ENCODE data around the gene HBP1.

Gene HBP1

GRCh38 chr7:107157091-107157490 is 11.7 kb upstream of the HBP1 start:
- no peak for DNase-seq

GRCh38 chr7:107158028-107158427 is 10.8 kb upstream of the HBP1 start:
- no peak for DNase-seq

GRCh38 chr7:107160389-107160788 is 8.4 kb upstream of the HBP1 start:
- DNase-seq, result no peak

GRCh38 chr7:107161415-107161814 is 7.4 kb upstream of the HBP1 start:
- DNase-seq, result no peak

GRCh38 chr7:107162475-107162874 is 6.3 kb upstream of the HBP1 start:
- no peak for DNase-seq

GRCh38 chr7:107164092-107164491 is 4.7 kb upstream of the HBP1 start:
- no peak for DNase-seq

GRCh38 chr7:107165341-107165740 is 3.5 kb upstream of the HBP1 start:
- no peak for DNase-seq

- no peak for DNase-seq
These were observed 1.9 kb upstream of the HBP1 start for GRCh38 chr7:107166736-107167426.

GRCh38 chr7:107167483-107168232 is 1.1 kb upstream of the HBP1 start:
- peak; percentile 21 for DNase-seq

GRCh38 chr7:107169120-107170050 is 582 bp downstream of the HBP1 start:
- DNase-seq, result peak; percentile 74

GRCh38 chr7:107170051-107170915 is 1.5 kb downstream of the HBP1 start:
- DNase-seq, result no peak

- no peak for DNase-seq
These were observed 2.7 kb downstream of the HBP1 start for GRCh38 chr7:107171496-107171895.

GRCh38 chr7:107172276-107173032 is 3.7 kb downstream of the HBP1 start:
- no peak for DNase-seq

GRCh38 chr7:107173191-107173590 is 4.4 kb downstream of the HBP1 start:
- no peak for DNase-seq

GRCh38 chr7:107173691-107174406 is 5.0 kb downstream of the HBP1 start:
- no peak for DNase-seq

GRCh38 chr7:107179326-107180164 is 10.7 kb downstream of the HBP1 start:
- no peak for DNase-seq

GRCh38 chr7:107180378-107180777 is 11.6 kb downstream of the HBP1 start:
- no peak for DNase-seq

- DNase-seq, result no peak
These were observed 12.4 kb downstream of the HBP1 start for GRCh38 chr7:107181172-107181571.

GRCh38 chr7:107185716-107186115 is 16.9 kb downstream of the HBP1 start:
- DNase-seq, result no peak

GRCh38 chr7:107186240-107186639 is 17.4 kb downstream of the HBP1 start:
- DNase-seq, result no peak
